HuH-7.5 (cell line): Measurements from ENCODE around the gene MBLAC2.

Source experiments
- DNase-seq: peaks from one replicate; pipeline ENCODE4 v3.0.0; 2011; ENCODE audit warnings: low spot score

The MBLAC2 gene

GRCh38 chr5:90474235-90475107 lies at the start of gene MBLAC2, which contains the start of gene POLR3G:
MBLAC2 (minus strand) TSS chr5:90474771; CDS start chr5:90474292, 479 bp downstream.
POLR3G (plus strand) TSS chr5:90474864; CDS start chr5:90485568, 10,704 bp downstream.
- peak; percentile 73 for DNase-seq

- no peak for DNase-seq
Observed at GRCh38 chr5:90519081-90519480, 44.5 kb upstream of the MBLAC2 start.

- no peak for DNase-seq
Observed at GRCh38 chr5:90518661-90519060, 44.1 kb upstream of the MBLAC2 start.

GRCh38 chr5:90514520-90514919 lies 39.9 kb upstream of the MBLAC2 start:
- DNase-seq, result no peak

GRCh38 chr5:90510438-90510837 lies 35.9 kb upstream of the MBLAC2 start:
- DNase-seq, result no peak

- DNase-seq, result no peak
Observed at GRCh38 chr5:90506221-90506620, 31.6 kb upstream of the MBLAC2 start.

- no peak for DNase-seq
Observed at GRCh38 chr5:90504743-90505142, 30.2 kb upstream of the MBLAC2 start.

- no peak for DNase-seq
Observed at GRCh38 chr5:90503596-90503995, 29.0 kb upstream of the MBLAC2 start.

- DNase-seq, result no peak
Observed at GRCh38 chr5:90495146-90495545, 20.6 kb upstream of the MBLAC2 start.

- DNase-seq, result no peak
Observed at GRCh38 chr5:90494043-90494442, 19.5 kb upstream of the MBLAC2 start.

- no peak for DNase-seq
Observed at GRCh38 chr5:90488791-90489190, 14.2 kb upstream of the MBLAC2 start.

- DNase-seq, result no peak
Observed at GRCh38 chr5:90484540-90484939, 10.0 kb upstream of the MBLAC2 start.

GRCh38 chr5:90483206-90483605 lies 8.6 kb upstream of the MBLAC2 start:
- no peak for DNase-seq

GRCh38 chr5:90480699-90481098 lies 6.1 kb upstream of the MBLAC2 start:
- DNase-seq, result no peak

- DNase-seq, result no peak
Observed at GRCh38 chr5:90479611-90480385, 5.2 kb upstream of the MBLAC2 start.

- DNase-seq, result no peak
Observed at GRCh38 chr5:90477621-90478215, 3.1 kb upstream of the MBLAC2 start.

GRCh38 chr5:90477073-90477472 lies 2.5 kb upstream of the MBLAC2 start:
- DNase-seq, result no peak

- no peak for DNase-seq
Observed at GRCh38 chr5:90476391-90476790, 1.8 kb upstream of the MBLAC2 start.

- no peak for DNase-seq
Observed at GRCh38 chr5:90475436-90475980, 937 bp upstream of the MBLAC2 start.

GRCh38 chr5:90473396-90474234 lies 956 bp downstream of the MBLAC2 start:
- DNase-seq, result peak; percentile 17

GRCh38 chr5:90472783-90473395 lies 1.7 kb downstream of the MBLAC2 start:
- DNase-seq, result no peak
